Activated T-helper 2 cell treated with anti-CD3 and anti-CD28 coated beads, Interferon-gamma antibody, Interleukin-2, Interleukin-4, amounts not matched to agents 10 μg/mL and 5 μg/mL and 100 μg/mL, durations not matched to agents 14 hours and 24 hours and 36 hours (primary cell): ENCODE measurements around the gene CORIN. TPM values are rescaled to one million over a fixed set of nuclear protein-coding genes. Genes with fewer than 3 reads are reported as not detected.
"Not testable (repeated sequence)": the region's sequence is repeated elsewhere in the genome, so short reads cannot be mapped to it uniquely, and the experiment has no call there.

Experiments used
- DNase-seq: peaks from one replicate; pipeline ENCODE4 v3.0.0; 2021; ENCODE audit warnings: low spot score
- H3K27ac Mint-ChIP-seq: one replicate; pipeline ENCODE4 v1.8.0; 2021; ENCODE audit warnings: mixed read lengths
- H3K27me3 Mint-ChIP-seq: one replicate; pipeline ENCODE4 v1.8.0; 2021; ENCODE audit warnings: low read depth, mixed read lengths
- H3K36me3 Mint-ChIP-seq: one replicate; pipeline ENCODE4 v1.8.0; 2021; ENCODE audit warnings: low read depth, mixed read lengths
- H3K4me1 Mint-ChIP-seq: one replicate; pipeline ENCODE4 v1.8.0; 2021; ENCODE audit warnings: low read depth, mixed read lengths
- H3K4me3 Mint-ChIP-seq: one replicate; pipeline ENCODE4 v1.8.0; 2021; ENCODE audit warnings: low read depth, mild to moderate bottlenecking, moderate library complexity, mixed read lengths
- H3K9me3 Mint-ChIP-seq: one replicate; pipeline ENCODE4 v1.8.0; 2021; ENCODE audit warnings: mixed read lengths
- intact Hi-C: fragments of 100-400 bp; cut with micrococcal nuclease; formaldehyde crosslinking; loops from one replicate; pipeline ENCODE4 v1.15.1; 2023
- total RNA-seq: library from RNA; stranded (reverse); gene quantifications from 2 replicates; pipeline ENCODE4 v1.2.3, GENCODE V29; 2022

CORIN gene
- total RNA-seq, 1 donor from 2014 or later = 0.30 TPM

GRCh38 chr4:47705326-47705981 lies 132.4 kb downstream of the CORIN start:
- Mint-ChIP-seq H3K27me3 (peaks cover 19% of the 10 kb centered on the region), H3K27ac (no peak overlapping the region), H3K4me3 (no peak overlapping the region), H3K4me1 (no peaks in the 10 kb centered on the region), H3K36me3 (no peaks in the 10 kb centered on the region), H3K9me3 (no peaks in the 10 kb centered on the region)
- intact Hi-C loops = loop anchor here (2.0 kb wide), 1 partner anchor 229 kb away; no protein-coding TSS in a partner anchor
- DNase-seq = no peak

DNA sequence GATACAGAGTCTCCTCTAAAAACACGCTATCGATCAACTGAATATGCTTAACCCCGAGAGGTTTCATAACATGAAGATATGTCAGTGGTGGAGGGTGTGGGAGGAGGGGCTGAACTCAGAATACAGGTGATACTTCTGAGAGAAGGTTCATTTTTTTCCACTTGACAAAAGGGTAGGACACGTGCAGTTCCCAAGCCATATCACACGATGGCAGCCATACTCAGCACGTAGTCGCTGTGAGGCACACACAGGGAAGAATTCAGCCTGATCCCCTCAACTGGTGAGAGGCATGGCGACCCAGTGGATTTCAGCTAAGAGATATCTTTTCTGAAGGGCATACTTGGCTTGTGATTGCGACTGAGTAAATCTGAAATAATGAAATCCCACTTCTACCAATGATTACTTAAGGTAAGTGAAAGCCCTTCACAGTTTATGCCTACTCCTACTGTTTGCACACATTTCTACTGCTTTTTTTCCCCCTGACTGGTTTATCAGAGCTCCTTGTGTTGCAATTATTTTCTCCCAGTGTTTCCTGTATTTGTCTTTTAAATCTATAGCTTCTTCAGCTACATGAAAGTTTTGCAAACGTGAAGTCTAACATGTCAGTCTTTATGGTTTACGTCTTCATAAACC lies 133.1 kb downstream of the CORIN start:
- H3K27ac Mint-ChIP-seq = no peak overlapping the region
- H3K4me3 Mint-ChIP-seq = no peak overlapping the region
- H3K36me3 Mint-ChIP-seq = no peaks in the 10 kb centered on the region
- no peaks in the 10 kb centered on the region for H3K9me3 Mint-ChIP-seq
- intact Hi-C loops = loop anchor here (2.0 to 5.0 kb wide), 2 partner anchors 132 to 230 kb away; partner anchors contain the start of gene CORIN
- H3K27me3 Mint-ChIP-seq = peaks cover 18% of the 10 kb centered on the region
- H3K4me1 Mint-ChIP-seq = no peaks in the 10 kb centered on the region
- DNase-seq = no peak

DNA sequence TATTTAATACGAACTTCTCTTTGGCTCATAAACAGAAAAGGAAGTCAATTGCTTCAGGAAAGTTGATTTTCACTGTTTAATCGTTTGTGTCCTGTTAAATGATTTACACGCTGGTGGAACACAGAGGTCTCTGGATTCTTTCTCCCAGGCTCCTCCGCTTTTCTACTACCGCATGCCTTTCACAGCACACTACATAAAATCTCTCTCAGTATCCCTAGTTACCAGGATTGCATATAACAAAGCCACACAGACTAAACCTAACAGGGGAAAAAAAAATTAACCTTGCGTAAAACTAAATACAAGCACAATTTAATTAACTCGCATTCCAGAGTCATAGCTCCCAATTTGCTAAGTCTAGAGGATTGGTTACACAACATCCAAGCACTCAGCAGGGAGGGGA lies 133.9 kb downstream of the CORIN start:
- intact Hi-C loops = loop anchor here (2.0 to 5.0 kb wide), 2 partner anchors 133 to 231 kb away; partner anchors contain the start of gene CORIN
- no peak overlapping the region for H3K27ac Mint-ChIP-seq
- no peak overlapping the region for H3K4me3 Mint-ChIP-seq
- H3K36me3 Mint-ChIP-seq = no peaks in the 10 kb centered on the region
- H3K4me1 Mint-ChIP-seq = no peaks in the 10 kb centered on the region
- peaks cover 17% of the 10 kb centered on the region for H3K27me3 Mint-ChIP-seq
- no peak for DNase-seq
- H3K9me3 Mint-ChIP-seq = no peaks in the 10 kb centered on the region

DNA sequence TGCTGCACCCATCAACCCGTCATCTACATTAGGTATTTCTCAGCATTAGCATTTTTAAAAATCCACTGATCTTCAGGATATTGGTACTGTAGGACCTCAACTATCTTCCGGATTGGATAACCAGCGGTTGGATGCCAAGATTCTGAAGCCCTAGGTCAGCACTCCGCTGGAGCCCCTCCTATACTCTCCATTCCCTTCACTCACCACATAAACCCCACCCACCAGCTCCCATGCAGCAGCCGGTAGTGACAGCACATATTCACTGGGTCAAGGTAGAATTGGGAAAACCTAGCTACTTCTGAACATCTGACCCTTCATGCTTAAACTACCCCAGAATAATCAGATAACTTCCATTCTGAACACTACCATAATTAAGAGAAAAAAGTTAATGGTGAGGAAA lies 134.9 kb downstream of the CORIN start:
- Mint-ChIP-seq H3K4me3 (no peak overlapping the region), H3K27me3 (peaks cover 20% of the 10 kb centered on the region), H3K4me1 (no peaks in the 10 kb centered on the region), H3K27ac (no peak overlapping the region), H3K9me3 (no peaks in the 10 kb centered on the region), H3K36me3 (no peaks in the 10 kb centered on the region)
- intact Hi-C loops = loop anchor here (5.0 kb wide), 1 partner anchor 134 kb away; the partner anchor contains the start of gene CORIN
- no peak for DNase-seq

DNA sequence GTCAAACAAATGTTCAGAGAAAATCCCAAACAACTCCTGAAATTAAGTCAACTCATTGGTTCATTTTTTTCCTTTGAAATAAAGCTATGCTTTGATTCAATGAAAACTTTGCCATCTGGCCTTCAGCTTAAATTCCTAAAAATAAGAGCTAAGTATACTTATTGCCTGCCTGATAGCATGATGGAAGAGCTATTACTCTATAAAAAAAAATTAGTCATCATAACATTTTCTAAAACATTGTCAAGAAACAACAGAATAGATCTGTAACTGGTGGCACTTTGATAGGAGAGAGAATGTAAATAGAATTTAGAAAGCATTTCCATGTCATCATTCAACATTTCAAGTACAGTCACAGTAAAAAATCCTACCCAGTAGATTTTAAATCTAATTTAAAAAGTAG lies 136.6 kb downstream of the CORIN start:
- H3K4me3 Mint-ChIP-seq = no peak overlapping the region

DNA sequence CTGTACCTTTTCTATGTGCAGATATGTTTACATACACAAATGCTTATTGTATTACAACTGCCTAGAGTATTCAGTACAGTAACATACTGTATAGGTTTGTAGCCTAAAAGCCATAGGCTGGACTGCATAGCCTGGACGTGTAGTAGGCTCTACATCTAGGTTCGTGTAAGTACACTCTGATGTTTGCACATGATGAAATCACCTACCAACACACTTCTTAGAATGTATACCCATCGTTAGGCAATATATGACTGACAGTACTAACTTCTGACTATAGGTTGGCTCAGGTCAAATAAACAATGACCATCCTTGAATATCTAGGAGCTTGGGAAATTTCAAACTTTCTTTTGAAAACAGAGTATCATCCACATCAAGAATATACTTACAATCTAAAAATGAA lies 139.0 kb downstream of the CORIN start:
- Mint-ChIP-seq H3K27ac (no peak overlapping the region), H3K4me3 (no peak overlapping the region), H3K9me3 (no peaks in the 10 kb centered on the region)

More for the DNA sequence above, 136.6 kb downstream of the CORIN start:
- peaks cover 20% of the 10 kb centered on the region for H3K27me3 Mint-ChIP-seq
- H3K4me1 Mint-ChIP-seq = no peaks in the 10 kb centered on the region
- no peak overlapping the region for H3K27ac Mint-ChIP-seq
- H3K9me3 Mint-ChIP-seq = no peaks in the 10 kb centered on the region
- H3K36me3 Mint-ChIP-seq = no peaks in the 10 kb centered on the region
- no peak for DNase-seq
- intact Hi-C loops = loop anchor here (5.0 kb wide), 1 partner anchor 136 kb away; the partner anchor contains the start of gene CORIN

GRCh38 chr4:47696823-47697222 lies 141.0 kb downstream of the CORIN start:
- H3K4me3 Mint-ChIP-seq = no peak overlapping the region
- intact Hi-C loops = no loop called here
- H3K9me3 Mint-ChIP-seq = no peaks in the 10 kb centered on the region
- H3K27ac Mint-ChIP-seq = no peak overlapping the region
- H3K36me3 Mint-ChIP-seq = no peaks in the 10 kb centered on the region
- peaks cover 16% of the 10 kb centered on the region for H3K27me3 Mint-ChIP-seq
- H3K4me1 Mint-ChIP-seq = no peaks in the 10 kb centered on the region
- DNase-seq = no peak

More for the DNA sequence above, 139.0 kb downstream of the CORIN start:
- Mint-ChIP-seq H3K27me3 (peaks cover 15% of the 10 kb centered on the region), H3K4me1 (no peaks in the 10 kb centered on the region), H3K36me3 (no peaks in the 10 kb centered on the region)
- no peak for DNase-seq
- intact Hi-C loops = no loop called here

GRCh38 chr4:47695260-47695659 lies 142.6 kb downstream of the CORIN start:
- intact Hi-C loops = no loop called here
- H3K27ac Mint-ChIP-seq = no peak overlapping the region
- H3K4me3 Mint-ChIP-seq = no peak overlapping the region
- H3K27me3 Mint-ChIP-seq = peaks cover 14% of the 10 kb centered on the region
- no peak for DNase-seq
- H3K36me3 Mint-ChIP-seq = no peaks in the 10 kb centered on the region
- no peaks in the 10 kb centered on the region for H3K9me3 Mint-ChIP-seq
- no peaks in the 10 kb centered on the region for H3K4me1 Mint-ChIP-seq

GRCh38 chr4:47694322-47694721 lies 143.5 kb downstream of the CORIN start:
- H3K4me1 Mint-ChIP-seq = no peaks in the 10 kb centered on the region
- intact Hi-C loops = no loop called here
- H3K36me3 Mint-ChIP-seq = no peaks in the 10 kb centered on the region
- H3K27me3 Mint-ChIP-seq = peaks cover 14% of the 10 kb centered on the region
- H3K27ac Mint-ChIP-seq = no peak overlapping the region
- no peak overlapping the region for H3K4me3 Mint-ChIP-seq
- DNase-seq = no peak
- H3K9me3 Mint-ChIP-seq = no peaks in the 10 kb centered on the region

GRCh38 chr4:47692691-47693090 lies 145.2 kb downstream of the CORIN start:
- intact Hi-C loops = no loop called here
- H3K36me3 Mint-ChIP-seq = no peaks in the 10 kb centered on the region

DNA sequence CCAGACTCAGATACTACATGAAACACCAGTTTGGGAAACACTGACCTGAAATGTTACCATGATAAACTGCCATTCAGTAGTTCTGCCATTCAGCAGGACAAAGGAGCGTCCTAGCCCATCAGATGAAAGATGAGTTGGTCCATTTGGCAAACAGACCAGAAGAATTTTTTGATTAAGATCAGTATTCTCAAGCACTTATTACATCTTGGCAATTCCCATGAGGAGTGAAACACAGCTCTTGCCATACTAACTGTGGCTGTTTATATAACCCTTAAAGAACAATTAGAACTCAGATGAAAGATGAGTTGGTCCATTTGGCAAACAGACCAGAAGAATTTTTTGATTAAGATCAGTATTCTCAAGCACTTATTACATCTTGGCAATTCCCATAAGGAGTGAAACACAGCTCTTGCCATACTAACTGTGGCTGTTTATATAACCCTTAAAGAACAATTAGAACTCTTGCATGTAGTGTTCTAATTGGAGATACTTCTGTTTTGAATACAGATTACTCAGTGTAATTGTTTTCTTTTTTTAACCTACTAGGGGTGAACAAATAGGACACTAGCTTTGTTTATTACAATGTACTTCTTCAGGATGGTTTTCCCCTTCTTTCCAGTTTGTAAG lies 146.0 kb downstream of the CORIN start:
- H3K27ac Mint-ChIP-seq, H3K36me3 Mint-ChIP-seq, H3K9me3 Mint-ChIP-seq, intact Hi-C loops, DNase-seq, H3K4me3 Mint-ChIP-seq, H3K4me1 Mint-ChIP-seq: not testable (repeated sequence)
- H3K27me3 Mint-ChIP-seq = peaks cover 12% of the 10 kb centered on the region

More at GRCh38 chr4:47692691-47693090, 145.2 kb downstream of the CORIN start:
- Mint-ChIP-seq H3K4me3 (no peak overlapping the region), H3K4me1 (no peaks in the 10 kb centered on the region), H3K9me3 (no peaks in the 10 kb centered on the region), H3K27me3 (peaks cover 12% of the 10 kb centered on the region), H3K27ac (no peak overlapping the region)
- no peak for DNase-seq

- Mint-ChIP-seq H3K27ac (no peak overlapping the region), H3K4me3 (no peak overlapping the region), H3K27me3 (peaks cover 12% of the 10 kb centered on the region), H3K9me3 (no peaks in the 10 kb centered on the region), H3K4me1 (peaks cover 4% of the 10 kb centered on the region), H3K36me3 (no peaks in the 10 kb centered on the region)
- intact Hi-C loops = no loop called here
- no peak for DNase-seq
These were observed 147.3 kb downstream of the CORIN start for GRCh38 chr4:47690611-47691010.
